NB4 (cell line): ENCODE measurements around the gene HTR4.

ENCODE experiments used
- MYC ChIP-seq: IDR thresholded peaks from 2 replicates; pipeline ENCODE4 v1.6.1; 2011; ENCODE audit warnings: low read depth, low read length
- POLR2A ChIP-seq: IDR thresholded peaks from 2 replicates; pipeline ENCODE4 v1.6.1; 2011; ENCODE audit warnings: mild to moderate bottlenecking; ENCODE audit not compliant: insufficient read length; ENCODE audit errors: extremely low read depth
- TF ChIP-seq, protein P1 (sequence below): IDR thresholded peaks from 2 replicates; pipeline ENCODE4 v1.6.1; 2011; ENCODE audit warnings: low read depth, low read length
- TF ChIP-seq, protein P2 (sequence below): IDR thresholded peaks from one replicate; pipeline ENCODE4 v1.5.1; 2012; ENCODE audit warnings: low read depth, low read length

DNA sequence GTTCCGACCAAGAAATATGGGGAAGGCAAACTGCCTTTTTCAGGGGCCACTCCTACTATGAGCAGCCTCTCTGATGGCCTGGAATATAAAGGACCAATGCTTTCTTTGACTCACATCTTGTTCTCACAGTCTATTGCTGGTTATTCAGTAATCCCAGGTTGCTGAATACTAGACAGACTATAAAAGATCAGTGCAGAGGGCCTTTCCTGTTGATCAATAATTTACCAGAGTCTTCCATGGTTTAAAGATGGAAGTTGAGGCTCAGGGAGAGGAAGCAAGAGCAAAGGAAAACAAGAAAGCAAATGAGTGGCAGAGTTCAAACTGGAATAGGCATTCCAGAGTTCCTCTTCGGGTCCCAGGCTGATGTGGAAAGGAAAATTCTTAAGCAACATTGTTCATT lies 207.7 kb downstream of the HTR4 start:
- TF ChIP-seq, protein P1, sequence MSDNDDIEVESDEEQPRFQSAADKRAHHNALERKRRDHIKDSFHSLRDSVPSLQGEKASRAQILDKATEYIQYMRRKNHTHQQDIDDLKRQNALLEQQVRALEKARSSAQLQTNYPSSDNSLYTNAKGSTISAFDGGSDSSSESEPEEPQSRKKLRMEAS, result no peak
- TF ChIP-seq, protein P2, sequence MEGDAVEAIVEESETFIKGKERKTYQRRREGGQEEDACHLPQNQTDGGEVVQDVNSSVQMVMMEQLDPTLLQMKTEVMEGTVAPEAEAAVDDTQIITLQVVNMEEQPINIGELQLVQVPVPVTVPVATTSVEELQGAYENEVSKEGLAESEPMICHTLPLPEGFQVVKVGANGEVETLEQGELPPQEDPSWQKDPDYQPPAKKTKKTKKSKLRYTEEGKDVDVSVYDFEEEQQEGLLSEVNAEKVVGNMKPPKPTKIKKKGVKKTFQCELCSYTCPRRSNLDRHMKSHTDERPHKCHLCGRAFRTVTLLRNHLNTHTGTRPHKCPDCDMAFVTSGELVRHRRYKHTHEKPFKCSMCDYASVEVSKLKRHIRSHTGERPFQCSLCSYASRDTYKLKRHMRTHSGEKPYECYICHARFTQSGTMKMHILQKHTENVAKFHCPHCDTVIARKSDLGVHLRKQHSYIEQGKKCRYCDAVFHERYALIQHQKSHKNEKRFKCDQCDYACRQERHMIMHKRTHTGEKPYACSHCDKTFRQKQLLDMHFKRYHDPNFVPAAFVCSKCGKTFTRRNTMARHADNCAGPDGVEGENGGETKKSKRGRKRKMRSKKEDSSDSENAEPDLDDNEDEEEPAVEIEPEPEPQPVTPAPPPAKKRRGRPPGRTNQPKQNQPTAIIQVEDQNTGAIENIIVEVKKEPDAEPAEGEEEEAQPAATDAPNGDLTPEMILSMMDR, result no peak
- TF ChIP-seq POLR2A, result no peak
- TF ChIP-seq MYC, result no peak
